EL (cell line): ENCODE measurements around the gene CCDC3.
A peak's percentile ranks its signal among the peaks of the same experiment; 100 is the strongest.

Source experiments
- DNase-seq: peaks from one replicate; pipeline ENCODE4 v3.0.0-alpha.2; 2016

Gene CCDC3

GRCh38 chr10:12960941-12961340 is 40.6 kb downstream of the CCDC3 start:
- no peak for DNase-seq

GRCh38 chr10:12960334-12960898 is 41.1 kb downstream of the CCDC3 start:
- DNase-seq = no peak

- no peak for DNase-seq
Measured at GRCh38 chr10:12958546-12959110, 42.9 kb downstream of the CCDC3 start.

GRCh38 chr10:12957081-12957480 is 44.4 kb downstream of the CCDC3 start:
- DNase-seq = no peak

GRCh38 chr10:12954866-12955265 is 46.6 kb downstream of the CCDC3 start:
- DNase-seq = no peak

GRCh38 chr10:12950583-12951128 is 50.9 kb downstream of the CCDC3 start:
- no peak for DNase-seq

- no peak for DNase-seq
Measured at GRCh38 chr10:12949248-12949647, 52.3 kb downstream of the CCDC3 start.

- no peak for DNase-seq
Measured at GRCh38 chr10:12947741-12948140, 53.8 kb downstream of the CCDC3 start.

GRCh38 chr10:12946372-12946771 is 55.1 kb downstream of the CCDC3 start:
- no peak for DNase-seq

- DNase-seq = no peak
Measured at GRCh38 chr10:12945690-12946359, 55.7 kb downstream of the CCDC3 start.

GRCh38 chr10:12944931-12945330 is 56.6 kb downstream of the CCDC3 start:
- no peak for DNase-seq

GRCh38 chr10:12943425-12943824 is 58.1 kb downstream of the CCDC3 start:
- DNase-seq = no peak

- no peak for DNase-seq
Measured at GRCh38 chr10:12941966-12942365, 59.5 kb downstream of the CCDC3 start.

GRCh38 chr10:12940791-12941190 is 60.7 kb downstream of the CCDC3 start:
- no peak for DNase-seq

- DNase-seq = no peak
Measured at GRCh38 chr10:12938271-12938670, 63.2 kb downstream of the CCDC3 start.

GRCh38 chr10:12937527-12937926 is 64.0 kb downstream of the CCDC3 start:
- DNase-seq = no peak

- DNase-seq = peak; percentile 36
Measured at GRCh38 chr10:12934777-12935176, 66.7 kb downstream of the CCDC3 start.

- DNase-seq = no peak
Measured at GRCh38 chr10:12929381-12929780, 72.1 kb downstream of the CCDC3 start.

GRCh38 chr10:12928571-12928970 is 72.9 kb downstream of the CCDC3 start:
- no peak for DNase-seq

- no peak for DNase-seq
Measured at GRCh38 chr10:12927896-12928295, 73.6 kb downstream of the CCDC3 start.

- DNase-seq = no peak
Measured at GRCh38 chr10:12925845-12926244, 75.7 kb downstream of the CCDC3 start.

- no peak for DNase-seq
Measured at GRCh38 chr10:12924911-12925310, 76.6 kb downstream of the CCDC3 start.

- DNase-seq = no peak
Measured at GRCh38 chr10:12922117-12922900, 79.2 kb downstream of the CCDC3 start.

- no peak for DNase-seq
Measured at GRCh38 chr10:12921163-12921562, 80.3 kb downstream of the CCDC3 start.
